CD4-positive, alpha-beta T cell treated with Interleukin-10 for 1 hour (primary cell): ENCODE results near the gene HSD3B7.

Source experiments
- DNase-seq: peaks from one replicate; pipeline ENCODE4 v3.0.0-alpha.2; 2020

HSD3B7 gene

DNA sequence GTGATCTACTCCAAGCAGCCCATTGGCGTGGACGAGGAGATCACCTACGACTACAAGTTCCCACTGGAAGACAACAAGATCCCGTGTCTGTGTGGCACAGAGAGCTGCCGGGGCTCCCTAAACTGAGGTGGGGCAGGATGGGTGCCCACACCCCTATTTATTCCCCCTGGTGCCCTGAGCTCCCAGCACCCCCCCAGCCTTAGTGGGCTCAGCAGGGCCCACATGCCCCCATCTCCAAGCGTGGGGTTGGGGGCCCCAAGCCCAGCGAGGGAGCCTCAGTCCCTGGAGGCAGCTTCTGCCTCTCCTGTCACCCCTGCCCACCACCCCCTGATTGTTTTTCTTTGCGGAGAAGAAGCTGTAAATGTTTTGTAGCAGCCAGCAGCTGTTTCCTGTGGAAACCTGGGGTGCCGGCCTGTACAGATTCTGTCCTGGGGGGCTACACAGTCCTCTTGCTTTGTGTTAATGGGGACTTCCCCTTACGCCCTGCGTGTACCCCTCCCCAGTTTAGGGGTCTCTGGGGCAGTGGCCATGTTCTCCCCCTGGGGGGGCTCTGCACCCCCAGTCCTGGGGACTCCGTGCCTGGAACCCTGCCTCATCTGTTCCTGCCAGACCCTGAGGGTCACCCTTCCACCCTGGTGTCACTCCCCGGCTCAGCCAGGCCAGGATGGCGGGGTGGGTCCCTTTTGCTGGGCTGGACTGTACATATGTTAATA, 953 bp upstream of the HSD3B7 start:
- DNase-seq: no peak

- no peak for DNase-seq
These were observed 558 bp downstream of the HSD3B7 start for GRCh38 chr16:30985401-30986128.

DNA sequence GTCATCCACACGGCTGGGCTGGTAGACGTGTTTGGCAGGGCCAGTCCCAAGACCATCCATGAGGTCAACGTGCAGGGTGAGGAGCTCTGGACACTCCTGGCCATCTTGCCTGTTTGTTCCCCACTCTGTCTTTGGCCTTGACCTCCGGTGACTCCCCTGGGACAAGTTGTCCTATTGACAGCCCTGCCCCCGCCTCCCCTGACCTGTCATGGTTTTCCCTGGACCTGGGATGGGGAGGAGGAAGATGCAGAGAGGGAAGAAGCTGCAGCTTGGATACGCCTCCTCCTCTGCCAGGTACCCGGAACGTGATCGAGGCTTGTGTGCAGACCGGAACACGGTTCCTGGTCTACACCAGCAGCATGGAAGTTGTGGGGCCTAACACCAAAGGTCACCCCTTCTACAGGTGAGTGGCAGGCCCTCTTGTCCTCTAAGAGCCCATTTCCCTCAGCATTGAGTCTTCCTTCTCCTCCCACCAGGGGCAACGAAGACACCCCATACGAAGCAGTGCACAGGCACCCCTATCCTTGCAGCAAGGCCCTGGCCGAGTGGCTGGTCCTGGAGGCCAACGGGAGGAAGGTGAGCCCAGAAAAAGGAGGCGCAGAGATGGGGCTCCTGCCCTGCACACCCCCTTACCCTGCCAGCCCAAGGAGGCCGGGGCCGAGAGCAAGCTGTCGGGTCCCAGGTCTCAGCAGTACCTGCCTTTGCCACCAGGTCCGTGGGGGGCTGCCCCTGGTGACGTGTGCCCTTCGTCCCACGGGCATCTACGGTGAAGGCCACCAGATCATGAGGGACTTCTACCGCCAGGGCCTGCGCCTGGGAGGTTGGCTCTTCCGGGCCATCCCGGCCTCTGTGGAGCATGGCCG, 1.4 kb downstream of the HSD3B7 start:
- DNase-seq: no peak

- DNase-seq: no peak
These were observed 2.7 kb downstream of the HSD3B7 start for GRCh38 chr16:30987581-30988190.

DNA sequence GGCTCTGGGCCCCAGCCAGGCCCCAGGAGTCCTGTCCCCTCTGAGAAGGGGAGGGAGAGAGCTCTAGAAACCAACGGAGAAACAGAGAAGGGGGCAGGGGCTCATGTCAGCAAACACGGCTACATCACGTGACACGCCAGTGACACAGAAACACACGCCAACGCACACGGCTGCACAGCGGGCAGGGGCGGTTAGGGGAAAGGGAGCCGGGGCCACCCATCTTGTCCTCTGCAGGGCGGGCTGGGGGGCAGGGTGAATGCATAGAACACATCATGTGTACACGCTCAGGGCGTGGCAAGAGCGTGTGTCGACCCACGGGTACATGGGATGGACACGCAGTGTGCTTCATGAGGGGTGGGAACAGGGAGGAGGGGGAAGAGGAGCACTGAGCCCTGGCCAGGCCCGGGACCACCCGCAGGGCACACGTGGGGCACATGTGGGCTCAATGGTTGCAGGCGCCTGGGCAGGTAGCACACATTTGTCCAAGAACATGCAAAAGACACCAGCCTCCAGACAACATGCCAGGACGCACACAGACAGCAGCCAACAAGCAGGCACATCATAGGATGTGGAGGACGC, 4.6 kb downstream of the HSD3B7 start:
- DNase-seq: no peak

GRCh38 chr16:30990105-30990504, 5.1 kb downstream of the HSD3B7 start:
- no peak for DNase-seq

GRCh38 chr16:30991052-30991451, 6.0 kb downstream of the HSD3B7 start:
- DNase-seq: no peak

GRCh38 chr16:30992276-30992780, 7.3 kb downstream of the HSD3B7 start:
- no peak for DNase-seq

- no peak for DNase-seq
These were observed 8.2 kb downstream of the HSD3B7 start for GRCh38 chr16:30992931-30993816.

- DNase-seq: no peak
These were observed 10.9 kb downstream of the HSD3B7 start for GRCh38 chr16:30995927-30996323.

DNA sequence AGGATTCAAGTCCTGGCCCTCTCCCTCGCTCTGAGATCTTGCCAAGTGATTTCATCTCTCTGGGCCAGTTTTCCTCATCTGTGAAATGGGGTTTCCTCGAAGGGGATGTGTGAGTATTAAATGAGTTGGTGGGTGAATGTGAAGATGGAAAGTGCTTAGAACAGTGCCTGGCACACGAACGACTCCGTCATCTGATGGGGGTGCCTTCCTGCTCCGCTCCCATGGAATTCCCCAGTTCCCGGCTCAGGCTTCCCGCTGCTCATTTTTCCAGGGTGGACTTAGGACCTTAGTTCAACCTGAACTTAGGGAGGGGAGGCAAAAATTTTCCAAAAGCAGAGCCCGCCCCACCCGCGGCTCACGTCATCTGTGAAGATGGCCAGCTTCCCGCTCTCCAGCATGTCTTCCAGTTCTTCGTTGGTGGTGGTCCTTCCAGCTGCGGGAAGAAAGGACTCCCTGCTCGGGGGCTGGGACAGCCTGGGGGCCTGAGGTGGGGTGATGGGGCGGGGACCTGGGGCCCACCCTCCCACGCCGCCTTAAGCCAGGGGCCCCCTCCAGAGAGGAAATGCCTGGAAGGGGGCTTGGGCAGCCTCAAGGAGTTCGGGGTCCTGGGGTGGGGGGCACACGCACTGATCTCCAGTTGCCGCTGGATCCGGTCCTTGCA, 11.4 kb downstream of the HSD3B7 start:
- no peak for DNase-seq

DNA sequence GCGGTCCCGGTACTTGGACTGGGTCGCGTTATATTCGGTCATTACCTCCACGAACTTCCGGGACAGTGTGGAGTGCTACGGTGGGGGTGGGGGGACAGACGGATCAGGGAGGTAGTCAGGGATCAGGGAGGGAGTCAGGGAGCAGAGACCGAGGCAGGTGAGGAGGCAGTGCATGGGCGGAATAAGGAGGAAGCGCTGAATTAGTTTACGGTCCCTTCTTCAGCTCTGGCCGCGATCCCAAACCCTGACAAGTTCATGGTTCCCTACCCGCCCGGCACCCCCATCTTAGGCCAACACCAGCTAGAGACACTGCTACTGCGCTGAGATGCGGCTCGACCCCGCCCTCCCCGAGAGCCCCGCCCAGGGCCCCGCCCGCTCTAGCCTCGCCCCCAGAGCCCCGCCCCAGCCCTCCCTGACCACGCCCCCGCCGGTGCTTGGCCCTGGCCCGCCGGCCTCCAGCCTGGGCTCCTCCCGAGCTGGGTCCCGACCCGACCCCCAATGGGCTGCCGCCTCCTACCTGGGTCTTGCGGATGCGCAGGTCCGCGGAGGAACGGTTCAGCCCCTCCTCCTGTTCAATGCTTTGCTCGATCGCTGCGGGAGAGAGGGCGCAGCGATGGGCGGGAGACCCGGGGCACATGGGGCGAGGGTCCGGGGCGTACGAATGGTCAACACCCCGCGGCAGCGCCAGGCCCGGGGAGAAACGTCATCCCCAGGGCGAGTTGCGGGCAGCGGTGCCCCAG, 12.1 kb downstream of the HSD3B7 start:
- peak; percentile 85 for DNase-seq

- no peak for DNase-seq
These were observed 13.0 kb downstream of the HSD3B7 start for GRCh38 chr16:30997725-30998711.

DNA sequence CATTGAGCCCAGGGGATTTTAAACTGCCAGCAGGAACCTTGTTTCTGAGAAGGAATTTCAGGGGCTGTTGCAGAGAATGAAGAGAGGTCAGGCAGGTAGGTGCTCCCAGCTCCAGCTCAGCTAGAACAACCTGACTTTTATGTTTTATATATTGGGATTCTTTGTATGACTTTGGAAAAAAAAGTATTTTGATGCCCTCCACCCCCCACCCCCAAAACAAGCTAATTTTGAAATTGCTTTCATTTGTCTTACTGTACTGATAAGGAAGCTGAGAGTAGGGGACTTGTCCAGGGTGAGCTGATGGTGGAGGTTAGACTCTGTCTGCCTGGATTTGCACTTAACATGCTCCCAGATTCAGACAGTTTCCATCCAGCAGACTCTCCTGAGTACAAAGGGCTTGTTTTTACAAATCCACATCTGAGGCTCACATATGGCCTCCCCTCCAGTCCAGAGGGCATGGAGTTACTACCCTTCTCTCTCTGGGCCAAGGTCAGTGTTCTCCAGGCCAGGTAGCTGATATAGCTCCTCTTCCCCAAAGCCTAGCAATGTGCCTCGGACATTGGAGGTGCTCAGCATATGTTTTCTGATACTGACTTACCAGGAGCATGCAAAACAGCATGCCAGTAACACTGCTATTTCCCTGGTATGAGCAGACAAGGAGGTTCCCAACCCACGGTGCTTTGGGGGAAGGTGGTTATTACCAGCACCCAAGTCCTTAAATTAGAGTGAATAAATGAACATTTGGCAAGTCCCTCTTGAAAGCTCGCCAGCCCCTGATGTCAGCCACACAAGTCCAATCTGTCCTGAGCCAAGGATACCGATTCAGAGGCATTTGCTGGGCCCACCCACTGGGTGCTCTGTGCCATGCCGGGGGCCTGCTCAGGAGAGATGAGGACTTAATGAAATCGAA, 14.1 kb downstream of the HSD3B7 start:
- no peak for DNase-seq

- no peak for DNase-seq
These were observed 15.8 kb downstream of the HSD3B7 start for GRCh38 chr16:31000671-31001382.

DNA sequence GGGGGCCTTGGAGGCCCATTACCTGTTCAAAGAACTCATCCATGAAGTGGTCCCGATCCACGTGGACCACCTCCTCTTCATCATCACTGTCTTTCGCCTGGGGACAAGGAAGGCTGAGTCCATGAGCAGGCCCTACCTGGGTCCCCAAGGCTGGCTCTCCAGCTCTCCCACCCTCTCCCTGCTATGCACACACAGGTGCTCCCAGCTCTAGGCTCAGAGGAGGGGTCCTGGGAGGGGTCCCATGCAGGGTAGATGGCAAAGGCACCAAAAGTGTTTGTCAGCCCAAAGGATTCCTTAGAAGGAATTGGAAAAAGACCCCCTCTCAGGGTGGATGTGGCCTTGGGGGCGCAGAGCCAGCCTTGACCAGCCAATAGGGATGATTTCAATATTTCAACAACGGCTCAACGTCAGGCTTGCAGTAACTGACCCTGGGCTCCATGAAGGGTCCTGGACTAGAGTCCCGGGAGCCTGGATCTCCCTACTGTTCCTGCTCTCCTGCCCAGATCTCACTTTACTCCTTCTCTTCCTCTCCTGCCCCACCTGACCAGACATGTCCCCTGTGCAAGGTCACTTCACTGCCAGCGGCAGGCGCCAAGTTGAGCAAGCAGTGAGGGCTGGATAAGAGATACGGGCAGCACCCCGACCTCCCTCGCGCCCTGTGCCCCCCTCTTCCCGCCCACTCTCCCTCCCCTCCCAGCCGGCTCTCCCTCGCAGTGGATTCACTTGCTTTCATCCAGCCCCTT, 16.7 kb downstream of the HSD3B7 start:
- no peak for DNase-seq
